Measurements from ENCODE around the gene UGT1A9.
"Not testable (repeated sequence)": the region's sequence is repeated elsewhere in the genome, so short reads cannot be mapped to it uniquely, and the experiment has no call there.

Gene UGT1A9

GRCh38 chr2:233692648-233693047 lies 20.9 kb downstream of the UGT1A9 start, which contains the start of gene UGT1A6:
Gene UGT1A6, plus strand, starts transcription at chr2:233692890. Its CDS starts 115 bp downstream, at chr2:233693005.
- no CpG with 5 or more reads among the region's 4 CpGs for WGBS (ENCODE audit: insufficient coverage, insufficient read length)
- H3K27ac ChIP-seq (ENCODE audit: low read length) = no peak within 1 kb of the TSS
- no peaks in the 10 kb centered on the region for H3K9me3 ChIP-seq (ENCODE audit: control insufficient read depth, insufficient read depth, low read length)
- H3K4me3 ChIP-seq (ENCODE audit: low read length) = no peak within 1 kb of the TSS
- H3K27me3 ChIP-seq (ENCODE audit: control insufficient read depth, insufficient read depth, low read length) = no peaks in the 10 kb centered on the region
- no peak for DNase-seq (ENCODE audit: low read depth, low spot score)
- peaks cover 2% of the 10 kb centered on the region; the same call in 1 of the 2 replicates for H3K4me1 ChIP-seq (ENCODE audit: control insufficient read depth, insufficient read depth, low read length)
- H3K36me3 ChIP-seq (ENCODE audit: control insufficient read depth, insufficient read depth, low read length) = no peaks in the 10 kb centered on the region

- no peaks in the 10 kb centered on the region for H3K9me3 ChIP-seq (ENCODE audit: control insufficient read depth, insufficient read depth, low read length)
- no peaks in the 10 kb centered on the region for H3K27me3 ChIP-seq (ENCODE audit: control insufficient read depth, insufficient read depth, low read length)
- H3K27ac ChIP-seq (ENCODE audit: low read length) = no peak overlapping the region
- no peak for DNase-seq (ENCODE audit: low read depth, low spot score)
- no peak overlapping the region for H3K4me3 ChIP-seq (ENCODE audit: low read length)
- H3K36me3 ChIP-seq (ENCODE audit: control insufficient read depth, insufficient read depth, low read length) = no peaks in the 10 kb centered on the region
- H3K4me1 ChIP-seq (ENCODE audit: control insufficient read depth, insufficient read depth, low read length) = peaks cover 2% of the 10 kb centered on the region; the same call in 1 of the 2 replicates
- no CpG with 5 or more reads among the region's 6 CpGs for WGBS (ENCODE audit: insufficient coverage, insufficient read length)
Measured at GRCh38 chr2:233693963-233694362, 22.3 kb downstream of the UGT1A9 start.

- H3K27ac ChIP-seq (ENCODE audit: low read length) = no peak overlapping the region
- no peaks in the 10 kb centered on the region for H3K36me3 ChIP-seq (ENCODE audit: control insufficient read depth, insufficient read depth, low read length)
- no peaks in the 10 kb centered on the region for H3K9me3 ChIP-seq (ENCODE audit: control insufficient read depth, insufficient read depth, low read length)
- WGBS (ENCODE audit: insufficient coverage, insufficient read length) = no CpG with 5 or more reads among the region's 4 CpGs
- H3K4me1 ChIP-seq (ENCODE audit: control insufficient read depth, insufficient read depth, low read length) = peaks cover 1% of the 10 kb centered on the region; the same call in 1 of the 2 replicates
- DNase-seq (ENCODE audit: low read depth, low spot score) = no peak
- H3K4me3 ChIP-seq (ENCODE audit: low read length) = no peak overlapping the region
- no peaks in the 10 kb centered on the region for H3K27me3 ChIP-seq (ENCODE audit: control insufficient read depth, insufficient read depth, low read length)
Measured at GRCh38 chr2:233698740-233699139, 27.0 kb downstream of the UGT1A9 start.

GRCh38 chr2:233699424-233700027 lies 27.8 kb downstream of the UGT1A9 start:
- WGBS (ENCODE audit: insufficient coverage, insufficient read length) = no CpG with 5 or more reads among the region's 8 CpGs
- no peak overlapping the region for H3K27ac ChIP-seq (ENCODE audit: low read length)
- no peaks in the 10 kb centered on the region for H3K9me3 ChIP-seq (ENCODE audit: control insufficient read depth, insufficient read depth, low read length)
- H3K36me3 ChIP-seq (ENCODE audit: control insufficient read depth, insufficient read depth, low read length) = no peaks in the 10 kb centered on the region
- H3K27me3 ChIP-seq (ENCODE audit: control insufficient read depth, insufficient read depth, low read length) = no peaks in the 10 kb centered on the region
- H3K4me3 ChIP-seq (ENCODE audit: low read length) = no peak overlapping the region
- DNase-seq (ENCODE audit: low read depth, low spot score) = no peak
- peaks cover 1% of the 10 kb centered on the region; the same call in 1 of the 2 replicates for H3K4me1 ChIP-seq (ENCODE audit: control insufficient read depth, insufficient read depth, low read length)

GRCh38 chr2:233700028-233700635 lies 28.4 kb downstream of the UGT1A9 start:
- Histone ChIP-seq H3K9me3 (ENCODE audit: control insufficient read depth, insufficient read depth, low read length) (no peaks in the 10 kb centered on the region), H3K4me1 (ENCODE audit: control insufficient read depth, insufficient read depth, low read length) (peaks cover 1% of the 10 kb centered on the region; the same call in 1 of the 2 replicates), H3K4me3 (ENCODE audit: low read length) (no peak overlapping the region), H3K36me3 (ENCODE audit: control insufficient read depth, insufficient read depth, low read length) (no peaks in the 10 kb centered on the region), H3K27me3 (ENCODE audit: control insufficient read depth, insufficient read depth, low read length) (no peaks in the 10 kb centered on the region), H3K27ac (ENCODE audit: low read length) (no peak overlapping the region)
- no CpG with 5 or more reads among the region's 1 CpG for WGBS (ENCODE audit: insufficient coverage, insufficient read length)
- DNase-seq (ENCODE audit: low read depth, low spot score) = no peak

GRCh38 chr2:233700842-233701241 lies 29.1 kb downstream of the UGT1A9 start:
- H3K27me3 ChIP-seq (ENCODE audit: control insufficient read depth, insufficient read depth, low read length); H3K9me3 ChIP-seq (ENCODE audit: control insufficient read depth, insufficient read depth, low read length); H3K27ac ChIP-seq (ENCODE audit: low read length); H3K36me3 ChIP-seq (ENCODE audit: control insufficient read depth, insufficient read depth, low read length); H3K4me3 ChIP-seq (ENCODE audit: low read length); H3K4me1 ChIP-seq (ENCODE audit: control insufficient read depth, insufficient read depth, low read length); DNase-seq (ENCODE audit: low read depth, low spot score): not testable (repeated sequence)
- no CpG with 5 or more reads among the region's 5 CpGs for WGBS (ENCODE audit: insufficient coverage, insufficient read length)

GRCh38 chr2:233702238-233702637 lies 30.5 kb downstream of the UGT1A9 start:
- H3K27me3 ChIP-seq (ENCODE audit: control insufficient read depth, insufficient read depth, low read length) = no peaks in the 10 kb centered on the region
- no peak for DNase-seq (ENCODE audit: low read depth, low spot score)
- no peaks in the 10 kb centered on the region for H3K36me3 ChIP-seq (ENCODE audit: control insufficient read depth, insufficient read depth, low read length)
- no peak overlapping the region for H3K27ac ChIP-seq (ENCODE audit: low read length)
- peaks cover 1% of the 10 kb centered on the region; the same call in 1 of the 2 replicates for H3K4me1 ChIP-seq (ENCODE audit: control insufficient read depth, insufficient read depth, low read length)
- H3K4me3 ChIP-seq (ENCODE audit: low read length) = no peak overlapping the region
- no CpG with 5 or more reads among the region's 3 CpGs for WGBS (ENCODE audit: insufficient coverage, insufficient read length)
- no peaks in the 10 kb centered on the region for H3K9me3 ChIP-seq (ENCODE audit: control insufficient read depth, insufficient read depth, low read length)

GRCh38 chr2:233705911-233706506 lies 34.3 kb downstream of the UGT1A9 start:
- no peak for DNase-seq (ENCODE audit: low read depth, low spot score)
- H3K27ac ChIP-seq (ENCODE audit: low read length) = no peak overlapping the region
- no peak overlapping the region for H3K4me3 ChIP-seq (ENCODE audit: low read length)
- H3K27me3 ChIP-seq (ENCODE audit: control insufficient read depth, insufficient read depth, low read length) = no peaks in the 10 kb centered on the region
- H3K4me1 ChIP-seq (ENCODE audit: control insufficient read depth, insufficient read depth, low read length) = no peaks in the 10 kb centered on the region
- no peaks in the 10 kb centered on the region for H3K36me3 ChIP-seq (ENCODE audit: control insufficient read depth, insufficient read depth, low read length)
- WGBS (ENCODE audit: insufficient coverage, insufficient read length) = no CpG with 5 or more reads among the region's 4 CpGs
- H3K9me3 ChIP-seq (ENCODE audit: control insufficient read depth, insufficient read depth, low read length) = no peaks in the 10 kb centered on the region

GRCh38 chr2:233706720-233707119 lies 35.0 kb downstream of the UGT1A9 start:
- Histone ChIP-seq H3K4me3 (ENCODE audit: low read length) (no peak overlapping the region), H3K27me3 (ENCODE audit: control insufficient read depth, insufficient read depth, low read length) (no peaks in the 10 kb centered on the region), H3K27ac (ENCODE audit: low read length) (no peak overlapping the region), H3K9me3 (ENCODE audit: control insufficient read depth, insufficient read depth, low read length) (no peaks in the 10 kb centered on the region), H3K36me3 (ENCODE audit: control insufficient read depth, insufficient read depth, low read length) (no peaks in the 10 kb centered on the region), H3K4me1 (ENCODE audit: control insufficient read depth, insufficient read depth, low read length) (no peaks in the 10 kb centered on the region)
- no CpG with 5 or more reads among the region's 1 CpG for WGBS (ENCODE audit: insufficient coverage, insufficient read length)
- DNase-seq (ENCODE audit: low read depth, low spot score) = no peak

GRCh38 chr2:233707940-233708644 lies 36.4 kb downstream of the UGT1A9 start:
- Histone ChIP-seq H3K9me3 (ENCODE audit: control insufficient read depth, insufficient read depth, low read length) (no peaks in the 10 kb centered on the region), H3K27me3 (ENCODE audit: control insufficient read depth, insufficient read depth, low read length) (no peaks in the 10 kb centered on the region), H3K27ac (ENCODE audit: low read length) (no peak overlapping the region), H3K4me3 (ENCODE audit: low read length) (no peak overlapping the region), H3K4me1 (ENCODE audit: control insufficient read depth, insufficient read depth, low read length) (no peaks in the 10 kb centered on the region), H3K36me3 (ENCODE audit: control insufficient read depth, insufficient read depth, low read length) (no peaks in the 10 kb centered on the region)
- no CpG with 5 or more reads among the region's 10 CpGs for WGBS (ENCODE audit: insufficient coverage, insufficient read length)
- DNase-seq (ENCODE audit: low read depth, low spot score) = no peak

Measured in iPS DF 6.9 (cell line).